Endothelial cell (in vitro differentiated cells): ENCODE results near the gene DOCK1. TPM values are rescaled to one million over a fixed set of nuclear protein-coding genes. Genes with fewer than 3 reads are reported as not detected.

ENCODE experiments used
- DNase-seq: peaks from one replicate; pipeline ENCODE4 v3.0.0; 2021; ENCODE audit warnings: low spot score
- H3K27ac Mint-ChIP-seq: one replicate; pipeline ENCODE4 v1.8.0; 2021; ENCODE audit warnings: mixed read lengths, inconsistent platforms; ENCODE audit not compliant: unreplicated experiment
- H3K27me3 Mint-ChIP-seq: one replicate; pipeline ENCODE4 v1.8.0; 2021; ENCODE audit warnings: mild to moderate bottlenecking, moderate library complexity, mixed read lengths, inconsistent platforms; ENCODE audit not compliant: unreplicated experiment
- H3K36me3 Mint-ChIP-seq: one replicate; pipeline ENCODE4 v1.8.0; 2021; ENCODE audit warnings: mild to moderate bottlenecking, low read depth, mixed read lengths, inconsistent platforms; ENCODE audit not compliant: unreplicated experiment
- H3K4me1 Mint-ChIP-seq: one replicate; pipeline ENCODE4 v1.8.0; 2021; ENCODE audit warnings: mild to moderate bottlenecking, mixed read lengths, inconsistent platforms; ENCODE audit not compliant: unreplicated experiment
- H3K4me3 Mint-ChIP-seq: one replicate; pipeline ENCODE4 v1.8.0; 2021; ENCODE audit warnings: mild to moderate bottlenecking, mixed read lengths, inconsistent platforms; ENCODE audit not compliant: unreplicated experiment
- H3K9me3 Mint-ChIP-seq: one replicate; pipeline ENCODE4 v1.8.0; 2021; ENCODE audit warnings: mixed read lengths, inconsistent platforms; ENCODE audit not compliant: unreplicated experiment
- total RNA-seq: library from RNA; stranded (reverse); fragmentation: NEBNext Ultra II Directional; extraction: Animal tissue kit (Norgen Biotek cat#: 25700); gene quantifications from one replicate; pipeline ENCODE4 v1.2.1, GENCODE V29; 2021; ENCODE audit not compliant: unreplicated experiment
- TF ChIP-seq, protein P1 (sequence below): fragments of 200-600 bp; sonication (generic); IDR thresholded peaks from one replicate; pipeline ENCODE4 v1.5.0; 2021; ENCODE audit warnings: antibody characterized with exemption; ENCODE audit not compliant: unreplicated experiment

Gene DOCK1
- total RNA-seq, 1 donor from 2014 or later: 116 TPM

DNA sequence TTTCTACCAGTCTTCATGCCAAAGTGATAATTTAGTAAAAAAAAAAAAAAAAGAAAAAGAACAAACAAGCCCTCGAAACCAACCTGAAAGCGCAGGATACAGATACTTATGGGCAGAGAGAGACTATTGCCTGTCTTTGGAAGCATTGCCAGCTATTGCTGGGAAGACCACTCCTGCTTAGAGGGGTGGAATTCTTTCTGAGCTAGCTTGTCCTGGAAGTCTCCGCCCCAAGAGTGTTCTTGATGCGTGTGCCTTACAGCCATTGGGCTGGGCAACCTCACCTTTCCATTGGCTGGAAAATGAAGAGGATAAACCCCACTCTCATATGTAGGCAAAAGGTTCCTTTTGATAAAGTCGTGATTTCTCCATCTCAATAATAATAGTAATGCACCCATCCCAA lies 311.0 kb downstream of the DOCK1 start:
- H3K9me3 Mint-ChIP-seq: peaks cover 4% of the 10 kb centered on the region
- DNase-seq: no peak

DNA sequence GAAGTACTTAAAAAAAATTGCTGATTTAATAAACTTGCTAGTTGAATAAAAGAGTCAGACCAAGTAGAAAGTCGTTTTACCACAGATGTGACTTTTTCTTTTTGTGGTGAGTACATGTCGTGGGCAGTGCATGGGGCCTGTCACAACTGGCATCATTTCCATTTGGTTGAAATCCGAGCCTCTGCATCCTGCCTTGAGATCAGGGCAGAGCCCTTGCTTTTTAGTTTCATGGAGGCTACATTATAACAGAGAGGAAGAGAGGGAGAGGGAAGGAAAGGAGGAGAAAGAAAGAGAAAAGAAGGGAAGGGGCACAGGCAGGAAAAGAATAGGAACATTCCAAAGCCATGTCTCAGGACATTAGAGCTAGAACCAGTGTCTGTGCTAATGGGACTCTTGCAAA lies 311.6 kb downstream of the DOCK1 start:
- peaks cover 50% of the 10 kb centered on the region for H3K4me1 Mint-ChIP-seq
- peaks cover 4% of the 10 kb centered on the region for H3K36me3 Mint-ChIP-seq
- TF ChIP-seq, protein P1, sequence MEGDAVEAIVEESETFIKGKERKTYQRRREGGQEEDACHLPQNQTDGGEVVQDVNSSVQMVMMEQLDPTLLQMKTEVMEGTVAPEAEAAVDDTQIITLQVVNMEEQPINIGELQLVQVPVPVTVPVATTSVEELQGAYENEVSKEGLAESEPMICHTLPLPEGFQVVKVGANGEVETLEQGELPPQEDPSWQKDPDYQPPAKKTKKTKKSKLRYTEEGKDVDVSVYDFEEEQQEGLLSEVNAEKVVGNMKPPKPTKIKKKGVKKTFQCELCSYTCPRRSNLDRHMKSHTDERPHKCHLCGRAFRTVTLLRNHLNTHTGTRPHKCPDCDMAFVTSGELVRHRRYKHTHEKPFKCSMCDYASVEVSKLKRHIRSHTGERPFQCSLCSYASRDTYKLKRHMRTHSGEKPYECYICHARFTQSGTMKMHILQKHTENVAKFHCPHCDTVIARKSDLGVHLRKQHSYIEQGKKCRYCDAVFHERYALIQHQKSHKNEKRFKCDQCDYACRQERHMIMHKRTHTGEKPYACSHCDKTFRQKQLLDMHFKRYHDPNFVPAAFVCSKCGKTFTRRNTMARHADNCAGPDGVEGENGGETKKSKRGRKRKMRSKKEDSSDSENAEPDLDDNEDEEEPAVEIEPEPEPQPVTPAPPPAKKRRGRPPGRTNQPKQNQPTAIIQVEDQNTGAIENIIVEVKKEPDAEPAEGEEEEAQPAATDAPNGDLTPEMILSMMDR: no peak

More for the DNA sequence above, 311.0 kb downstream of the DOCK1 start:
- Mint-ChIP-seq H3K36me3 (peaks cover 4% of the 10 kb centered on the region), H3K4me3 (peak overlapping the region; percentile 8), H3K27me3 (peaks cover 4% of the 10 kb centered on the region), H3K4me1 (peaks cover 55% of the 10 kb centered on the region), H3K27ac (no peak overlapping the region)
- TF ChIP-seq, protein P1: no peak

DNA sequence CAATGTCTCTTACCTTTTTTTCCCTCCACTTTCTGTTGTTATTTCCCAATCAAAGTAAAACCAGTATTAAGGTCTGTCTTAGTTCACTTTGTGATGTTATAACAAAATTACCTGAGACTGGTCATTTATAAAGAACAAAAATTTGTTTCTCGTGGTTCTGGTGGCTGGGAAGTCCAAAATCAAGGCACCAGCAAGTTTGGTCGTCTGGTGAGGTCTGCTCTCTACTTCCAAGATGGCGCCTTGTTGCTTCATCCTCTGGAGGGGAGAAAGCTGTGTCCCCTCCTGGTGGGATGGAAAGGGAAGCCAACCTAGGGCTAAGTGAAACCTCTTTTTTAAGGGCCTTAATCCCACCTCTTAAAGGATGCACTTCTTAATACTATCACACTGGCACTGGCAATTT lies 313.4 kb downstream of the DOCK1 start:
- no peak for DNase-seq
- Mint-ChIP-seq H3K27me3 (peaks cover 2% of the 10 kb centered on the region), H3K4me1 (peaks cover 31% of the 10 kb centered on the region), H3K36me3 (peaks cover 4% of the 10 kb centered on the region), H3K27ac (no peak overlapping the region), H3K4me3 (no peak overlapping the region), H3K9me3 (peaks cover 4% of the 10 kb centered on the region)
- TF ChIP-seq, protein P1: no peak

More for the DNA sequence above, 311.6 kb downstream of the DOCK1 start:
- H3K9me3 Mint-ChIP-seq: peaks cover 4% of the 10 kb centered on the region
- no peak overlapping the region for H3K4me3 Mint-ChIP-seq
- H3K27ac Mint-ChIP-seq: peak overlapping the region; percentile 79
- DNase-seq: no peak
- peaks cover 4% of the 10 kb centered on the region for H3K27me3 Mint-ChIP-seq

DNA sequence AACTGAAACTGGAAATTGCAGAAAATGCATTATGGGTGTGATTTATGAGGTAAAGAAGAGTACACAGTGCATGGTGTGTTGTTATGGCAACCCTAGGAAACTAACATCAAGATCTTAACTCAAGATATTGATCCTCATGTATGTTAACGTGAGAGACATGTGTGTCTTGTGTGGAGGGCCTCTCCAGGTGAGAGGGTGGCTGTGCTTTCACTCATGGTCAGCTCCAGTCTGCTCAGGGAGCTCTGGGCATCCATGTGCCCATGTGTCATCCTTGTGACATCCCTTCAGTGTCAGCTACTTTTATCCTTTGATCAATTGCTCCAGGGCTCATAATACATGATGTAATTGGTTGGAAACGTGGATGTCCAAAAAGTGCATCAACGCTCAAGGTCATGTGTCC lies 316.1 kb downstream of the DOCK1 start:
- Mint-ChIP-seq H3K27me3 (no peaks in the 10 kb centered on the region), H3K4me3 (no peak overlapping the region), H3K4me1 (peaks cover 9% of the 10 kb centered on the region), H3K27ac (no peak overlapping the region), H3K36me3 (peaks cover 7% of the 10 kb centered on the region), H3K9me3 (peaks cover 4% of the 10 kb centered on the region)
- TF ChIP-seq, protein P1: no peak
- no peak for DNase-seq

DNA sequence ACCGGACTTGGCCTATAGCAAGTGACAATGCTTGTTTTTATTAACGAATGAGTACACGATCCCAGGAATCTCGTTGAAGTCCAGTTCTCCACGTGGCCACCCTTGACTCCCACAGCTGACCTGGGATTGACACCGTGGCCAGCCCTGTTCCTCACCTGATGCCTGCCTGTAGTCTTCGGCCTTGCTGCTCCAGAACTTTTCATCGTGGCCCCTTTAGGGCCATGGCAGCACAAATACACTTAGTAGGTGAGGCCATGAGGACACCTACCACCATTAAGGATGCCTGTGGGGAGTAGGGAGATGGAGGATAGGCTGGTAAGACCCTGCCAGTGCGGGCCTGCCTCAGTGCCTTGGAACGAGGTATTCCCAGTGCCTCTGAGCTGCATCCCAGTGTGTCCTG lies 321.8 kb downstream of the DOCK1 start:
- no peak overlapping the region for H3K27ac Mint-ChIP-seq
- H3K4me1 Mint-ChIP-seq: peaks cover 4% of the 10 kb centered on the region
- H3K4me3 Mint-ChIP-seq: no peak overlapping the region
- no peak for DNase-seq
- H3K27me3 Mint-ChIP-seq: peaks cover 3% of the 10 kb centered on the region
- TF ChIP-seq, protein P1: no peak
- H3K9me3 Mint-ChIP-seq: no peaks in the 10 kb centered on the region
- H3K36me3 Mint-ChIP-seq: peaks cover 7% of the 10 kb centered on the region
